Measurements from ENCODE around the gene PNP. TPM values are rescaled to one million over a fixed set of nuclear protein-coding genes. Genes with fewer than 3 reads are reported as not detected.

Gene PNP
- total RNA-seq, 1 donor from 2014 or later, result 131 TPM

Other genes starting within 250 kb of the PNP start
- gene OR11H6, start 245.7 kb upstream of the PNP start, total RNA-seq, result not detected in 2 replicates
- gene OR11H7, start 240.4 kb upstream of the PNP start, total RNA-seq, result not detected in 2 replicates
- gene OR11H4, start 230.1 kb upstream of the PNP start, total RNA-seq, result not detected in 2 replicates
- 10.7 and 10.8 TPM in 2 replicates for gene TTC5, start 163.5 kb upstream of the PNP start, total RNA-seq
- gene CCNB1IP1, start 136.1 kb upstream of the PNP start, total RNA-seq, result 20.7 and 28.0 TPM in 2 replicates
- 9.9 and 12.3 TPM in 2 replicates for gene PARP2, start 125.8 kb upstream of the PNP start, total RNA-seq
- gene TEP1, start 55.9 kb upstream of the PNP start, total RNA-seq, result 16.7 and 22.7 TPM in 2 replicates
- not detected in 2 replicates for gene KLHL33, start 33.2 kb upstream of the PNP start, total RNA-seq
- gene OSGEP, start 14.6 kb upstream of the PNP start, total RNA-seq, result 56.8 and 84.3 TPM in 2 replicates
- 152 and 255 TPM in 2 replicates for gene APEX1, start 14.2 kb upstream of the PNP start, total RNA-seq
- gene PIP4P1, start 8.0 kb upstream of the PNP start, total RNA-seq, result 14.8 and 20.9 TPM in 2 replicates
- gene RNASE10, start 36.1 kb downstream of the PNP start, total RNA-seq, result 1.2 TPM in 1 of 2 replicates, not detected in the other
- gene RNASE9, start 91.6 kb downstream of the PNP start, total RNA-seq, result not detected in 2 replicates
- not detected in 2 replicates for gene RNASE11, start 118.6 kb downstream of the PNP start, total RNA-seq
- not detected in 2 replicates for gene RNASE12, start 122.0 kb downstream of the PNP start, total RNA-seq
- gene OR6S1, start 172.3 kb downstream of the PNP start, total RNA-seq, result not detected in 2 replicates
- 4.0 and 7.8 TPM in 2 replicates for gene RNASE4, start 215.2 kb downstream of the PNP start, total RNA-seq
- gene ANG, start 219.4 kb downstream of the PNP start, total RNA-seq, result 4.5 and 5.9 TPM in 2 replicates

All from glomerular endothelial cell (primary cell).